ENCODE results near the gene SPIRE1.

DNA sequence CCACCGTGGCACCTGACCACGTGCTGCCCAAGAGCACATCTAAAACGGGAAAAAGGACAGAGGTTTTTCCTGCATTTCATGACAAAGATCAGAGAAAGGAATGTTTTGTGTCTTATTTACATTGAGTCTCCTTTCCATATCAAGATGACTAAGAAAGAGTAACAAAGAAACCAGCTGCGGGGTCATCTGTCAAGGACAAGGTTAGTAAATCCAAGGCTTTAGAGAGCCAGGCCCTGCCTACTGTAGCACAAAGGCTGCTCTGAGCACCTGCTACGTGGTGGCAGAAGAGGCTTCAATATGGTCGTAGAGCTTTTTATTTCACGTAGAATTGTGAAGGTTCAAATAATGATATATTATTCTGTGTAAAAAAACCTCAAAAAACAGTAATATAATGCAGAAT lies 199.1 kb downstream of the SPIRE1 start:
- TF ChIP-seq, protein P1, sequence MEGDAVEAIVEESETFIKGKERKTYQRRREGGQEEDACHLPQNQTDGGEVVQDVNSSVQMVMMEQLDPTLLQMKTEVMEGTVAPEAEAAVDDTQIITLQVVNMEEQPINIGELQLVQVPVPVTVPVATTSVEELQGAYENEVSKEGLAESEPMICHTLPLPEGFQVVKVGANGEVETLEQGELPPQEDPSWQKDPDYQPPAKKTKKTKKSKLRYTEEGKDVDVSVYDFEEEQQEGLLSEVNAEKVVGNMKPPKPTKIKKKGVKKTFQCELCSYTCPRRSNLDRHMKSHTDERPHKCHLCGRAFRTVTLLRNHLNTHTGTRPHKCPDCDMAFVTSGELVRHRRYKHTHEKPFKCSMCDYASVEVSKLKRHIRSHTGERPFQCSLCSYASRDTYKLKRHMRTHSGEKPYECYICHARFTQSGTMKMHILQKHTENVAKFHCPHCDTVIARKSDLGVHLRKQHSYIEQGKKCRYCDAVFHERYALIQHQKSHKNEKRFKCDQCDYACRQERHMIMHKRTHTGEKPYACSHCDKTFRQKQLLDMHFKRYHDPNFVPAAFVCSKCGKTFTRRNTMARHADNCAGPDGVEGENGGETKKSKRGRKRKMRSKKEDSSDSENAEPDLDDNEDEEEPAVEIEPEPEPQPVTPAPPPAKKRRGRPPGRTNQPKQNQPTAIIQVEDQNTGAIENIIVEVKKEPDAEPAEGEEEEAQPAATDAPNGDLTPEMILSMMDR (conservative IDR thresholded peaks at IDR 0.05; ENCODE audit: low read length) = no peak
- TF ChIP-seq EZH2phosphoT487 (IDR thresholded peaks at IDR 0.05; ENCODE audit: borderline replicate concordance, low read depth, low read length) = no peak
